ENCODE measurements around the gene NPDC1. TPM values are rescaled to one million over a fixed set of nuclear protein-coding genes. Genes with fewer than 3 reads are reported as not detected.

Gene NPDC1, protein sequence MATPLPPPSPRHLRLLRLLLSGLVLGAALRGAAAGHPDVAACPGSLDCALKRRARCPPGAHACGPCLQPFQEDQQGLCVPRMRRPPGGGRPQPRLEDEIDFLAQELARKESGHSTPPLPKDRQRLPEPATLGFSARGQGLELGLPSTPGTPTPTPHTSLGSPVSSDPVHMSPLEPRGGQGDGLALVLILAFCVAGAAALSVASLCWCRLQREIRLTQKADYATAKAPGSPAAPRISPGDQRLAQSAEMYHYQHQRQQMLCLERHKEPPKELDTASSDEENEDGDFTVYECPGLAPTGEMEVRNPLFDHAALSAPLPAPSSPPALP
- 8.3 and 9.4 TPM in 2 replicates for total RNA-seq

DNA sequence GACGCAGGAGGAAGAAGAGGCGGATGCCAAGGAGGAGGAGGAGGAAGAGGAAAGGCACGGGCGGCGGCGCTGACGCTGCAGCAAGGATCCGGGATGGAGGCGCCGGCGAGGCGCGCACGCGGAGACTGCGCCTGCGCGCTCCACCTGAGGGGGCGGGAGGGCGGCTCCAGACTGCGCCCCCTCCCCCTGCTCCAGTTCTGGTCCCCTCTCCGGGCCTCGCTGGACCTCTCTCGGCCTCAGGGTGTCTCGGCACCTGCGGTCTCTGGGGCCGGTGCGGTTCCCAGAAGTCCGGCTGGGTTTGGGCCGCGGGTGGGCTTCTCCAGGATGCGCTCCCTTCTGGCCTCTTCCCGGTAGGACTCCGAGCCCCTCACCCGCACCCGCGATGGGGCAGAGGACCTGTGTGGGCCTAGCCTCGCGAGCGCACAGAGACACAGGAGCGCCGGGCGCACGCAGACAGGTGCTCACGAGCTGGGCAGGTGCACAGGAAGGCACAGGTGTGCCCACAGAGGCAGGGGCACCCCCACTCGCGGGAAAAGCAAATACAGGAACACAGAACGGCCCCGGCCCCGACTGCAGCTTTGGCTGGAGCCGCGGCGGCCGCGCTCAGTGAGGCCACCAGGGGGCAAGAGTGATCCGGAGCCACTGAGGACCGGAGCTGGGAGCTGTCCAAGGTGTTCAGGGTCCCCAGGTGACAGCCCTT, at the start of gene NPDC1:
NPDC1 (minus strand) TSS at position 90 of the 700 bp plus-strand sequence. CDS start 188 bp downstream, outside the sequence.

DNA sequence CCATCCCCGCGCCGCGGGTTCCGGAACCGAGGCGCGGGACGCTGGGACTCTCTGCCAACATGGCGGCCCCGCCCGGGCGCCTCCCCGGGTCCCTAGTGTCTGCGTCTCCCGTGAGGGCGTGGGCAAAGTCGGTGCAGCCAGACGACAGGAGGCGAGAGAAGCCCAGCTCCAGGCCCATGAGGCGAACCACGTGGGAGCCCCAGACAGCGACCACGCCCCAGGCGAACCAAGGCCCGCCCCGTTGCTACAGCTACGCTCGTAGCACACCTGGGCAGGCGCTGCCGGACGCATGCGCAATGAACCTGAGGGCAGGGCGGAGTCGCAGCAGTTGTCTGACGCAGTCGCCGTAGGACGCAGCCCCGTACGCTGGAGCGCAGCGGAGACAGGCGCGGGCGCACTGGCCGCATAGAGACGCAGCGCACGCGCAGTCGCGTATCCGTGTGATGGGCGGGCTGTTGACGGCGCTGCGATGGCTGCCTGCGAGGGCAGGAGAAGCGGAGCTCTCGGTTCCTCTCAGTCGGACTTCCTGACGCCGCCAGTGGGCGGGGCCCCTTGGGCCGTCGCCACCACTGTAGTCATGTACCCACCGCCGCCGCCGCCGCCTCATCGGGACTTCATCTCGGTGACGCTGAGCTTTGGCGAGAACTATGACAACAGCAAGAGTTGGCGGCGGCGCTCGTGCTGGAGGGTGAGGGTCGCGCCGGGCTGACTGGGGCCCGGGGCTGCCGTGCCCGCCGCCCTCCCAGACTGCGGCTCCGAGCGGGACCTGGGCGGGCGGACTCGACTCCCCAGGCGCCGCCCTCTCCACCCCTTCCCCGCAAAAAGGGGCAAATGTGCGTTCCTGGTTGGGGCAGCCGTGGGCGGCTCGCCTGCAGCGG, 40.8 kb upstream of the NPDC1 start, which contains the start of gene MAN1B1:
MAN1B1 (plus strand) TSS at position 455 of the 878 bp plus-strand sequence; CDS start at position 470, 15 bp downstream.

DNA sequence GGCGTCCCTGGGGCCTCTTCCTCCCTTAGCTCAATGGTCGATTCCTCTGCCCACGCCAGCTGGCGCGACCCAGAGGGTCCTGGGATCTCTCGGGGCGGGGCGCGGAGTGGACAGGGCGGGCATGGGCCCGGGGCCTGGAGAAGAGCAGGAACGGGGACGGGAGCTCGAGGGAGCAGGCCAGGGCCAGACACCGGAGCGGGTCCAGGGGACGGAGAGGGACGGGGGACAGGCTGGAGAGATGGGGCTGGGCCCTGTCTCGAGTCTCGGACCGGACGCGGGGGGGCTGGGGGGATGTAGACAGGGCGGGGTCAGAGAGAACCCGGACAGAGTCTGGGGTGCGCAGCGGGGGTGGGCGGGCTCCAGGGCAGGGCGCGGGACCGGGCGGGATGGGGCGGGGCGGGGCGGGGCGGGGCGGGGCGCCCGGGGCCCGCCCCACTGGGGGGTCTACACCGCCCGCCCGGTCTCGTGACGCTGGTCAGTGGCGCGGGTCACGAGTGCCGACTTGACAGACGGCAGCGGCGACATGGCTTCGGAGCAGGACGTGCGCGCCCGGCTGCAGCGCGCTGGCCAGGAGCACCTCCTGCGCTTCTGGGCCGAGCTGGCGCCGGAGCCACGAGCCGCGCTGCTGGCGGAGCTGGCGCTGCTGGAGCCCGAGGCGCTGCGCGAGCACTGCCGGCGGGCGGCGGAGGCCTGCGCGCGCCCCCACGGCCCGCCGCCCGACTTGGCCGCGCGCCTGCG, 31.2 kb upstream of the NPDC1 start, which contains the start of gene UAP1L1:
UAP1L1 (plus strand) TSS at position 508 of the 738 bp plus-strand sequence; CDS start at position 524, 16 bp downstream.

DNA sequence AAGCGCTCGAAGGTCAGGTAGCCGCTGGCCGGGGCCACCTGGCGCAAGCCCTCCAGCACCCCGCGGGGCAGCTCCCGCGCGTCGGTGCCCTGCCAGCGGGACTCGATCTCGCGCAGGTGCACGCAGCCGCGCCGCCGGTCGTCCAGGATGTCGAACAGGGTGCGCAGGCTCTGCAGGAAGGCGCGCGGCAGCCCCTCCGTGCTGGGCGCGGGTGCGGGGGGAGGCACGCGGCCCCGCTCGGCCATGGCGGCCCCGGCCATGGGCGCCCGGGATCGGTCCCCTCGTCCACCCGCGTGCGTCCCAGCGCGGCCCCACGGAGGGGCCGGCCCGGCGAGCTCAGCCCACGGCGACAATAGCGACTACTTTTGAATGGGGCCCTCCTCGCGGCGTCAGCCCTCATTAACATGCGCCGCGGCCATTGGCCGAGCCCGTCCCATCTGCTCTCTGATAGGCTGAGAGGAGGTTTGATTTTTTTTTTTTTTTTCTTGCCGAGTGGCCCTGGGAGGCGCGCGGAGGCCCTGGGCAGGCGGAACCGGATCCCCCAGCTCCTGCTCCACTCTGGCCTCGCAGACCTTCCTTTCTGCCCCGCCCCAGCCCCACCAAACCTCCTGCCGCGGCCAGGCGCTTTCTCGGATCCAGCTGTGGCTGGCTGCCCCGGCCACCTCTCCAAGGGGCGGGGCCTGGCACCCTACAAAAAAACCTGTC, 24.4 kb upstream of the NPDC1 start, which contains the start of gene SAPCD2:
SAPCD2 (minus strand) TSS at position 357 of the 705 bp plus-strand sequence; CDS start at position 260, 97 bp downstream.

DNA sequence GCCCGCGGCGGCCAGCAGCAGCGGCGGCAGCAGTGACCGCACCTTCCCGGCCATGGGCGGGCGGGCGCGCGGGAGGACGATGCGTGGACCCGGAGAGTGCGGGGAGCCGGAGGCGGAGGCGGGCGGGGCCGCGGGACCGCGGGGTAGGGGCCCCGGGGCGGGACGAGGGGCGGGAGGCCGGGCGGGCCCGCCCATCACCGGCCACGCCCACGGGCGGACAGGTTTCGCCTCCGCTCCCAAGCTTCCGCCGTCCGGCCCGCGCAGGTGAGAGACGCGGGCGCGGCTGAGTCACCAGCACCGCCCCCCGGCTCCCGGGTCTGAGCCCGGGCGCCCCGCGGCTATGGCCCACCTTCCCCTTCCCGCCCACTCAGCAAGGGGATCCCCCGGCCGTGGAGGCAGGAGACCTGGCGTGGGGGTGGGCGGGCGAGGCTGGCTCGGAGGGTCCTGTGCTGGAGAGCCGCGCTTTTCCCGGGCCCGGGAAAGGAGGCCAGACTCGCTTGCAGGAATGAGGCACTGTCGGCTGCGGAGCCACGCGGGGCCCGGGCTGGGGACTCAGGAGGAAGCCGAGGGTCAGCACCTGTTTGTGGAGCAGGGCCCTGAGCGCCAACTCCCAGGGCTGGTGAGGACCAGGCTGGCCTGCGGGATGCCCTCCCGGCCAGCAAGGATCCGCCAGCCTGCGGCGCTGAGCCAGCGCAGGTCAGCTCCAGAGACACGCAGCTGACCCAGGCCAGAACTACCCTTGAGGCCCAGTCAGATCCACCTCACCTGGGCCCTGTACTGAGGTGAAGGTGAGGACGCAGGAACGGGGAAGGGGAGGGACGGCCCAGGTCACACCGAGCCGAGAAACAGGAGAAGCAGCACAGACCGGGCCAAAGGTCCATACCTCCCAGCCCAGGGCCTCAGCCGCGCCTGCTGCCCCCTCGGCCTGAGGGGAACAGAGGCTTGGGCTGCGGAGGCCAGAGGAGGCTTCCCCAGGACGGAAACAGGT, 8.3 kb upstream of the NPDC1 start, which contains the start of gene ENTPD2:
ENTPD2 (minus strand) TSS at position 118 of the 988 bp plus-strand sequence; CDS start at position 54, 64 bp downstream.

DNA sequence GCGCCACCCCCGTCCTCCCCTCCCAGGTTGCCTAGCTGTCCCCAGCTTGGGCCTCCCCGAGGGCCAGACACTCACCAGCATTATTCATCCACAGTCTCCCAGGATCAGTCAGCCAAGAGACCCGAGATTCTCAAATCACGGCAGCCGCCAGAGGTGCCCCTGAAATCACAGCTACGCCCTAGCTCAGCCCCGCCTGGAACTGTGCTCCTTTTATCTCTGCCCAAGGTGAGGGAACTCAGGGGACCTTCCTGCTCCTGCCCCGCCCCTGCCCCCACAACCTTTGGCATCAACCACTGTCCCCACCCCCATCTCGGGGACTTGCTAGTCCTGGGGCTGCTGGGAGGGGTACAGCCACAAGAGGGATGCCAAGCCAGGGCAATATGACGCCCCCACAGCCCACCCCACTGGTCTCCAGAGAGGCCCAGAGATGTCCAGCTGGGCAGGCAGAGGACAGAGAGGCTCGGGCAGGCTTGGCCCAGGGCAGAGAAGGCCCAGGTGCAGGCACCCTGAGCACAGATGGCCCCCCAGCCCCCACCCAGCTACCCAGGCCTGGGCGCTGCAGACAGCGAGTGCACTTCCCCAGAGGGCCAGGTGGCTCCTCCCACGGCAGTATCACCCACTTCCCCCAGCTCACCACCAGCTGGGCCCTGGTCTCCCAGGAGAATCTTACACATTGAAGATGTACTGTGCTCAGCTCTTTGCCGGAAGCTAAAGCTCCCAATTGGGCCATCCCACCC, 13.9 kb downstream of the NPDC1 start, which contains the start of gene FUT7:
FUT7 (minus strand) TSS at position 185 of the 737 bp plus-strand sequence; CDS start at position 88, 97 bp downstream.

DNA sequence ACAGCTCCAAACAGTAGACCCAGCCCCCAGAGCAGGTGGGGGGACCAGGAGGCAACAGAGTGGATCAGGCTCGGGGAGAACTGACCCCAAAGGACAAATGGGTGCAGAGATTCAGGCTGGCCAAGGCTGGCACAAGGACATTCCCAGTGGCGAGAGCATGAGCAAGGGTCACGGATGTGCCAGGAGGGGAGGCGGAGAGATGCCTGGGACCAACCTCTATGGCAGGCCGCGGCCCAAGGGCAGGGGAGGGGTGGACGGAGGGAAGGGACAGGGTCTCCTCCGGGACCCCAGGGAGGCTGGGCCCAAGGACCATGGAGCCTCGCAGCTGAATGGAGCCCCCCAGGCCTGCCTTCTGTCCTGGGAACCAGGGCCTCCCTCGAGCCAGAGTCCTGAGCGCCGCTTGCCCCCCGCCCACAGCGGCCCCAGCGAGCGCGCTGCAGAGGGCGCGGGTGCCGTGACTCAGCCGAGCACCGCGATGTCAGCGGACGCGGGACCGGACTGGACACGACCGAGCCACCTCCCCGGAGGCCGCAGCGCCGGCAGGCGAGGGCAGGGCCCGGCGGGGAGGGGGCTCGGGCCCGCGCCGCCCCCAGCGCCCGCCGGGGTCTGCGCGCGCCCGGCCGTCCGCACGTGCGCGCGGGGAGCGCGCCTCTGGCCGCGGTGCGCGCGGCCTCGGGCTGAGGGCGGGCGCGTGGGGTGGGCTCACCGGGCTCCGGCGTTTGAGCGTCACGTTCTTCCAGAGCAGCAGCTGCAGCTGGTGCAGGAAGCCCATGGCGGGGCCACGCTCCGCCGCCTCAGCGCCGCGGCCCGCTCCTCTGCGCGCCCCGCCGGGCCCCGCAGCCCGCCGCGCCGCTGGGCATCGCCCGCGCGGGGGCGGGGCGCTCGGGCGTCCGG, 18.4 kb downstream of the NPDC1 start, which contains the start of gene ABCA2:
ABCA2 (minus strand) TSS at position 869 of the 894 bp plus-strand sequence; CDS start at position 772, 97 bp downstream.

DNA sequence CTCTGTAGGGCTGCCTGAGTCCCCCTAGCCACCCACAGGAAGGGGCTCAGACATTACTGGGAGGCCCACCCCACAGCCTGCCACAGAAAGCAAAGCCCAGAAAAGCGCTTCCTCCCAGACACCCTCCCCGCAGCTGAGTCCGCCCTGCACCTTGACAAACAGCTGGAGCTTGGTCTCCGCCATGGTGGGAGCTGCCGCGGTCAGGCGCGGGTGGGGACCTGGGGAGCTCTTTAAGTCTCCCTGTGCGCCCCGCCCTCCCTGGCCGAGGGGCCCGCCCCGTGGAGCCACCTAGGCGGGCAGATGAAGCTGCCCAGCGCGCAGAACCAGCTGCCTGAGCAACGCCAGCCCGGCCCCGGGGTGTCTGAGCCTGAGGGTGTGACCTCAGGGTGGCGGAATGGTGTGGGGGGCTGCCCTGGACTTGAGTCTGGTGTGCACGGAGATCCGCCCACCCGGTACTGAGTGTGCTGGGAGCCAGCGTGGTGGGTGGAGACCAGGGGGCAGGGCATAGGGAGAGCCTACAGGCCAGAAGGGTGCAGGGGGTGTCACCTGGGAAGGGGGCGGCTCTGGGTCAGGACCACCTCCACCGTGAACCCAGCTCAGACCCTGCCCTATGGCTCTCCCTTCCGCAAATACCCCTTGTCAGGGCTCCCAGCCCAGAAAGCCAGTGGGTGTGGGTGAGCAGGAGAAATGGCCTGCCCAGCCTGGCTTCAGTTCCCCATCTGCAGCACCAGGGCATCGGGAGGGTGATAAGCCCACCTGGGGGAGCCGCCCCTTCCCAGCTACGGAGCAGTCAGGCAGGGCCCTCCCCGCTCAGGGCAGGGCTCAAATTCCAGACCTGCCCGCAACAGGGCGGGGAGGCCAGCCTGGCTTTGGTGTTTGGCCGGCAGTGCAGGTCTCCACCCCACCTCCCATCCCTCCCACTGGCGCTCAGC, 49.4 kb downstream of the NPDC1 start, which contains the start of gene CLIC3:
CLIC3 (minus strand) TSS at position 208 of the 932 bp plus-strand sequence; CDS start at position 183, 25 bp downstream.

DNA sequence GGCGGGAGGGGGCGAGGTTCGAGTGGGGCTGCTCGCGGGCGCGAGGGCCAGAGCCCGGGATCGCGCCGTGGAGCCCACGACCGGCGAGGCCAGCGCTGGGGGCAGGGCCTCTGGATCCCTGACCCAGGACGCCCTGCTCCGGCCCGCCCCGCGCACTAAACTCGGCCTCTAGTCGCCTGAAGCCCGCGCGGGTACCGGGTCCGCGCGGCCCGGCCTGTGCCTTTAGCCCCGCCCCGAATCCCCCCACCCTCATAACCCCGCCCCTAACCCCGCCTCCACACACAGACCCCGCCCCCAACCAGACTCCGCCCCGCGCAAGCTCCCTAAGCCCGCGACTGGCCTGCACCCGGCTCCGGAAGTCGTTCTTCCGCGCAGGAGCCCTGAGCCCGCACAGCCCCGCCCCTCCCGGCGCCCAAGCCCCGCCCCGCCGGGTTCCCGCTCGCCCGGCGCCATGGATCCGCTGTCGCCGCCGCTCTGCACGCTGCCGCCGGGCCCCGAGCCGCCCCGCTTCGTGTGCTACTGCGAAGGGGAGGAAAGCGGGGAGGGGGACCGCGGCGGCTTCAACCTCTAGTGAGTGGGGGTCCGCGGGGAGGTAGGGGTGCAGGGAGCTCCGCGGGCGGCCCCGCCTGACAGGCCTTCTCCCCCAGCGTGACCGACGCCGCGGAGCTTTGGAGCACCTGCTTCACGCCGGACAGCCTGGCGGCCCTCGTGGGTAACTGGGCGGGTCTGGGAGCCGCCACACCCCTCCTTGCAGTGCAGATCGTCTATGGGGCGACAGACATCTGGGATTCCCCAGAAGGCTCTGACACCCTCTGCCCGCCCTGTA, 53.8 kb downstream of the NPDC1 start, which contains the start of gene PAXX:
PAXX (plus strand) TSS at position 430 of the 826 bp plus-strand sequence; CDS start at position 452, 22 bp downstream.

Other genes starting within 250 kb of the NPDC1 start
- 0.43 TPM in 1 of 2 replicates, not detected in the other for gene CCDC183, start 249.8 kb downstream of the NPDC1 start, total RNA-seq
- 46.5 and 65.9 TPM in 2 replicates for gene RABL6, start 238.2 kb downstream of the NPDC1 start, total RNA-seq
- gene AJM1, start 203.7 kb downstream of the NPDC1 start, total RNA-seq, result 1.1 and 1.7 TPM in 2 replicates
- 64.6 and 90.8 TPM in 2 replicates for gene PHPT1, start 196.8 kb downstream of the NPDC1 start, total RNA-seq
- gene MAMDC4, start 193.8 kb downstream of the NPDC1 start, total RNA-seq, result 1.1 and 1.9 TPM in 2 replicates
- 188 and 239 TPM in 2 replicates for gene EDF1, start 179.9 kb downstream of the NPDC1 start, total RNA-seq
- gene TRAF2, start 159.7 kb downstream of the NPDC1 start, total RNA-seq, result 10.4 and 14.5 TPM in 2 replicates
- gene FBXW5, start 101.4 kb downstream of the NPDC1 start, total RNA-seq, result 168 and 235 TPM in 2 replicates
- not detected in 2 replicates for gene C8G, start 100.9 kb downstream of the NPDC1 start, total RNA-seq
- 1.2 TPM in 1 of 2 replicates, not detected in the other for gene LCN12, start 93.9 kb downstream of the NPDC1 start, total RNA-seq
- gene PTGDS, start 68.7 kb downstream of the NPDC1 start, total RNA-seq, result not detected in 2 replicates
- not detected in 2 replicates for gene LCNL1, start 63.2 kb downstream of the NPDC1 start, total RNA-seq
- 16.4 and 21.4 TPM in 2 replicates for gene PAXX, start 53.8 kb downstream of the NPDC1 start, total RNA-seq
- 4.0 and 4.8 TPM in 2 replicates for gene CLIC3, start 49.6 kb downstream of the NPDC1 start, total RNA-seq
- 9.8 and 13.0 TPM in 2 replicates for gene ABCA2, start 17.9 kb downstream of the NPDC1 start, total RNA-seq
- not detected in 2 replicates for gene FUT7, start 14.1 kb downstream of the NPDC1 start, total RNA-seq
- gene ENTPD2, start 7.9 kb upstream of the NPDC1 start, total RNA-seq, result 0.21 and 1.7 TPM in 2 replicates
- gene SAPCD2, start 24.4 kb upstream of the NPDC1 start, total RNA-seq, result 1.1 and 4.1 TPM in 2 replicates
- 1.7 and 13.3 TPM in 2 replicates for gene UAP1L1, start 31.3 kb upstream of the NPDC1 start, total RNA-seq
- 69.9 and 71.4 TPM in 2 replicates for gene MAN1B1, start 40.8 kb upstream of the NPDC1 start, total RNA-seq
- 76.1 and 80.4 TPM in 2 replicates for gene DPP7, start 68.6 kb upstream of the NPDC1 start, total RNA-seq
- 0.21 and 0.48 TPM in 2 replicates for gene GRIN1, start 93.0 kb upstream of the NPDC1 start, total RNA-seq
- 0.24 TPM in 1 of 2 replicates, not detected in the other for gene LRRC26, start 123.9 kb upstream of the NPDC1 start, total RNA-seq
- not detected in 2 replicates for gene TMEM210, start 125.9 kb upstream of the NPDC1 start, total RNA-seq
- gene ANAPC2, start 142.4 kb upstream of the NPDC1 start, total RNA-seq, result 8.5 and 9.6 TPM in 2 replicates
- 76.3 and 93.3 TPM in 2 replicates for gene SSNA1, start 142.5 kb upstream of the NPDC1 start, total RNA-seq
- gene TPRN, start 154.6 kb upstream of the NPDC1 start, total RNA-seq, result 4.1 and 6.4 TPM in 2 replicates
- gene TMEM203, start 159.5 kb upstream of the NPDC1 start, total RNA-seq, result 34.0 and 66.9 TPM in 2 replicates
- gene NDOR1, start 159.5 kb upstream of the NPDC1 start, total RNA-seq, result 2.7 and 6.2 TPM in 2 replicates
- gene RNF208, start 176.1 kb upstream of the NPDC1 start, total RNA-seq, result 0.24 and 0.64 TPM in 2 replicates
- gene CYSRT1, start 179.0 kb upstream of the NPDC1 start, total RNA-seq, result 0.72 and 6.0 TPM in 2 replicates
- gene RNF224, start 181.3 kb upstream of the NPDC1 start, total RNA-seq, result under 0.01 and 0.21 TPM in 2 replicates
- gene SLC34A3, start 184.7 kb upstream of the NPDC1 start, total RNA-seq, result not detected in 2 replicates
- gene TUBB4B, start 195.1 kb upstream of the NPDC1 start, total RNA-seq, result 94.4 and 132 TPM in 2 replicates
- not detected in 2 replicates for gene STPG3, start 205.1 kb upstream of the NPDC1 start, total RNA-seq
- 55.2 and 55.7 TPM in 2 replicates for gene NELFB, start 209.2 kb upstream of the NPDC1 start, total RNA-seq
- 35.6 and 36.1 TPM in 2 replicates for gene TOR4A, start 231.5 kb upstream of the NPDC1 start, total RNA-seq